8988T (cell line): Measurements from ENCODE around the gene TRERF1.
"Not testable (repeated sequence)": the region's sequence is repeated elsewhere in the genome, so short reads cannot be mapped to it uniquely, and the experiment has no call there.

Source experiments
- DNase-seq: peaks from one replicate; pipeline ENCODE4 v3.0.0; 2011

The TRERF1 gene

GRCh38 chr6:42451333-42452170 lies at the start of gene TRERF1:
Gene TRERF1 (minus strand): TSS chr6:42451926. CDS start chr6:42269590, 182,336 bp downstream.
- DNase-seq, result peak; percentile 47

GRCh38 chr6:42498473-42499128 lies 46.9 kb upstream of the TRERF1 start:
- DNase-seq, result no peak

GRCh38 chr6:42493914-42494539 lies 42.3 kb upstream of the TRERF1 start:
- DNase-seq, result no peak

- no peak for DNase-seq
These were observed 36.4 kb upstream of the TRERF1 start for GRCh38 chr6:42488129-42488528.

- no peak for DNase-seq
These were observed 32.5 kb upstream of the TRERF1 start for GRCh38 chr6:42484261-42484660.

- no peak for DNase-seq
These were observed 30.4 kb upstream of the TRERF1 start for GRCh38 chr6:42482174-42482573.

- no peak for DNase-seq
These were observed 20.0 kb upstream of the TRERF1 start for GRCh38 chr6:42471714-42472113.

GRCh38 chr6:42471142-42471541 lies 19.4 kb upstream of the TRERF1 start:
- DNase-seq, result no peak

- DNase-seq, result no peak
These were observed 16.5 kb upstream of the TRERF1 start for GRCh38 chr6:42468273-42468672.

GRCh38 chr6:42467651-42468050 lies 15.9 kb upstream of the TRERF1 start:
- DNase-seq, result no peak

- DNase-seq, result not testable (repeated sequence)
These were observed 14.7 kb upstream of the TRERF1 start for GRCh38 chr6:42466470-42466869.

- DNase-seq, result no peak
These were observed 10.8 kb upstream of the TRERF1 start for GRCh38 chr6:42462474-42462972.

GRCh38 chr6:42460883-42461282 lies 9.2 kb upstream of the TRERF1 start:
- no peak for DNase-seq

- DNase-seq, result no peak
These were observed 8.2 kb upstream of the TRERF1 start for GRCh38 chr6:42459888-42460287.

- DNase-seq, result no peak
These were observed 2.7 kb upstream of the TRERF1 start for GRCh38 chr6:42454428-42454791.

- DNase-seq, result no peak
These were observed 2.1 kb upstream of the TRERF1 start for GRCh38 chr6:42453654-42454427.

- peak; percentile 78 for DNase-seq
These were observed 1.4 kb upstream of the TRERF1 start for GRCh38 chr6:42453031-42453653.

GRCh38 chr6:42452171-42453030 lies 675 bp upstream of the TRERF1 start:
- DNase-seq, result peak; percentile 48

- peak; percentile 31 for DNase-seq
These were observed 1.0 kb downstream of the TRERF1 start for GRCh38 chr6:42450477-42451332.

GRCh38 chr6:42449917-42450476 lies 1.7 kb downstream of the TRERF1 start:
- DNase-seq, result no peak
